GM23338 (cell line): ENCODE results near the gene ZNF516.

Experiments
- CREB1 ChIP-seq: fragments of 250-450 bp; sonication (Bioruptor Pico); IDR thresholded peaks from 2 replicates; pipeline ENCODE4 v1.5.0; 2020; ENCODE audit warnings: low read depth, mild to moderate bottlenecking, moderate library complexity
- CTCF ChIP-seq, 2 experiments: fragments of 200-600 bp in 1 of 2; sonication (generic) in 1 of 2; conservative IDR thresholded peaks; 2 replicates each; pipeline versions ENCODE4 v1.5.1 to v1.6.1; 2016 to 2017; ENCODE audit warnings: antibody characterized with exemption in 2 of 2, low read depth in 2 of 2, mild to moderate bottlenecking in 2 of 2, moderate library complexity in 1 of 2

GRCh38 chr18:76463872-76464271 is 31.2 kb downstream of the ZNF516 start:
- TF ChIP-seq CTCF (conservative IDR thresholded peaks at IDR 0.05; ENCODE audit: low read depth in 2 of 2): no peak
- TF ChIP-seq CREB1: no peak
